Measurements from ENCODE around the gene TBC1D12.

Gene TBC1D12

DNA sequence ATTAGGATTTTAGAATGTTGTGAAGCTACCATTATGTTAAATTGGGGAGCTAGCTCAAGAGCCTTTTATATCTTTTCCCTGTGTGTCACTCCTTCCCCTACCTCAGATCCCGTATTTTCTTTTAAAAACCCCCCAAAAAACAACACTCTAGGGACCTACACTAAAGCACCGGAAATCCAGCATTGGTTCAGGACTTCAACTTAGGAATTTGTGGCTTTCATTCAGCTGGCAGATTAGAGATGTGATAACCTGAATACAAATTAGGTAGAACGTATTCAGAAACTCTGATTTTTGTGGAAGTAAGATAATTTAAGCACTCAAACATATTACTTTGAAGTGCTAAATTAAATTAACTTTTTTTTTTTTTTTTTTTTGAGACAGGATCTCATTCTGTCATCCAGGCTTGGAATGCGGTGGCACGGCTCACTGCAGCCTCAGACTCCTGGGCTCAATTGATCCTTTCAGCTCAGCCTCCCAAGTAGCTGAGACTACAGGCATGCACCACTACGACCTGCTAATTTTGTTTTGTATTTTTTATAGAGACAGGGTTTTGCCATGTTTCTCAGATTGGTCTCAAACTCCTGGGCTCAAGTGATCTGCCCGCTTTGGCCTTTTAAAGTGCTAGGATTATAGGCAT, 6.8 kb downstream of the TBC1D12 start:
- DNase-seq = no peak

DNA sequence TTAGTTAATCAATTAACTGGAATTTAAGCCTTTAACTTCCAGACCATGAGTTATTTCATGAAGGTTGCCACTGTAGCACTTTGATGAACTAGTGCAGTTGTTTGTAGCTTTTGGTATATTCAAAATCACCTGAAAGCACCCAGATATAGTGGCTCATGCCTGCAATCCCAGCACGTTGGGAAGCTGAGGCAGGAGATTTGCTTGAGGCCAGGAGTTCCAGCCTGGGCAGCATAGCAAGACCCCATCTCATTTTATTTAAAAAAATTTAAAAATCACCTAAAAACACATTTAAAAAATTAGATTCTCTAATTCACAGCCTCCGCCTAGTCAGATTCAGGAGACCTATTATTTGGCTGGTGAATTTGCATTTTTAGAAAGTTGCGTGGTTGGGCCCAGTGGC, 9.0 kb downstream of the TBC1D12 start:
- no peak for DNase-seq

DNA sequence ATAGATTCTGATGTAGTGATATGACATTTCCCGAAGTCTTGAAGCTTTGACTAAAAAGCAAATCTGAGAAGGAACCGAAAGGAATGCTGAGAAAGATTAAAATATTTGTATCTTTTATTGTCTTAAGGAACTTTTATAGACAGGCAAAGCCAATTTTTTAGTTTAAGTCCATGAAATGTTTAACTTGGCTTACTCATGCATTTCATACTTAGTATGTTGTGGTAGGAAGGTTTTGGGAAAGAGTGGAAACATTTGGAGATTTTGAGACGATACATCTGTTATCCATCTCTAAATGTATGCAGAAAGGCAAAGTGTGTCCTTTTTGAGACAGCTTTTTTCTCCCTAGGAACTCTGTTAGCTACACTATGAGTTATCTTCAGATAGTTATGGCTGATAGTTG, 10.1 kb downstream of the TBC1D12 start:
- no peak for DNase-seq

DNA sequence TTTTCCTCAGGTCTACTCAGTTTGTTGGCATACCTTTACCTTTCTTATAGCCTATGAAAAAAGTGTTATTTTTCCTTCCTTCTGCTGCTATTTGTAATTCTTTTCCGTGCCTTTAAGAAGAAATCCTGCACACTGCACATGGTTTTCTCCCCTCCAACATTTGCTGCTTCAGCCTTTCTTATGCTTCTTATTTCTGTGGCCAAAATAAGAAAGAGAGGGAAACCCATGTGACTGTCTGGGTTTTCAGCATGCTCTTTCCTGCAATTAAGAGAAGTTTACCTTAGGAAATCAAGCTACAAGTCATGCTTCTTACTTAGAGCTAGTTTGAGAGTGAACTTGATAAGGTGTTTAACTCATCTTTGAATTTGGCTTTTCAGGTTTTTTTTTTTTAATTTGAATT, 11.0 kb downstream of the TBC1D12 start:
- DNase-seq = no peak

DNA sequence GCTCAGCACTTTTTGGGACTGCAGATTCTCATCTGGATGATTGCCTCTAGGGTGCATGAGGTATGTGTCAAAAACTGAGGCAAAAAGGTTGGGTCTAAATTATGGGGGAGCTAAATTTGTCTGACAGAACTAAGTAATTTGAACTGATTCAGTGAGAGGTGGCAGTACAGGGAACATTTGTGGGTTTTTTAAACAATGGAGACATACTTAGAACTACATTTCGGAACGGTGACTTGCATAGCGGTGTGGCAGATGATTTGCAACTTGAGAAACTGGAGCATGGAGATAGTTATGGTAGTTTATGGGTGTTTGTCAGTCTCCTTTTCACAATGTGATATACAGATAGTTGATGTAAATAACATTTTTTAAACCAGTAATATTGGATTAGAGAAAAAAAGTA, 14.6 kb downstream of the TBC1D12 start:
- DNase-seq = no peak

DNA sequence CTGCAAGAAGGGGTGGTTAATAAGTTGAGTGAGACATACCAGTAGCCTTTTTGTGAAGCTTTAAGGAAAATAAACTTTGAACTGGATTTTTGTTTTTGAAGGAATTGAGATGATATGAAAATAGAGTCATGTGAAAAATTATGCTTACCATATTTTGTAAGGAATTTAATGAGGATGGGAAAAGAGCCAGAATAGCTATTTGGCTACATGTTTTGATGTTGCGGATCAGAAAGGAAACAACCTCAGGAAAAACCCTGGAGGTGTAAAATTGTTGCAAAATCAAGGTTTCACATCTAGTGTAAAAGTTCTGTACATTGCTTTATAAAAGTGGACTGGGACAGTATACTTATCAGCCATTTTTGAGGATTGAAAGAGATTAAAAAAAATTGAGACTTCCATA, 15.0 kb downstream of the TBC1D12 start:
- no peak for DNase-seq

DNA sequence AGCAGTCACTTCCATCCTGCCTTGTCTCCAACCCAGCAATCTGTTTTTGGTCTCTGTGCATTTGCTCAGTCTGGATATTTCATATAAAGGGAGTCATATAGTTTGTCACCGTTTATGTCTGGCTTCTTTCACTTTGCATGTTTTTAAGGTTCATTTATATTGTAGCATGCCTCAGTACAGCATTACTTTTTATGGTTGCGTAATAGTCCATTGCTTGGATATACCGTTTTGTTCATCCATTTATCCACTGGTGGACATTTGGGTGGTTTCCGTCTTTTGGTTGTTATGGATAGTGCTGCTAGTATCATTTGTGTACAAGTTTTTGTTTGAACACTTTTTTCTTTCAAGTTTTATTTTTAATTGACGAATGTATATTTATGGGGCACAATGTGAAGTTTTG, 18.2 kb downstream of the TBC1D12 start:
- no peak for DNase-seq

DNA sequence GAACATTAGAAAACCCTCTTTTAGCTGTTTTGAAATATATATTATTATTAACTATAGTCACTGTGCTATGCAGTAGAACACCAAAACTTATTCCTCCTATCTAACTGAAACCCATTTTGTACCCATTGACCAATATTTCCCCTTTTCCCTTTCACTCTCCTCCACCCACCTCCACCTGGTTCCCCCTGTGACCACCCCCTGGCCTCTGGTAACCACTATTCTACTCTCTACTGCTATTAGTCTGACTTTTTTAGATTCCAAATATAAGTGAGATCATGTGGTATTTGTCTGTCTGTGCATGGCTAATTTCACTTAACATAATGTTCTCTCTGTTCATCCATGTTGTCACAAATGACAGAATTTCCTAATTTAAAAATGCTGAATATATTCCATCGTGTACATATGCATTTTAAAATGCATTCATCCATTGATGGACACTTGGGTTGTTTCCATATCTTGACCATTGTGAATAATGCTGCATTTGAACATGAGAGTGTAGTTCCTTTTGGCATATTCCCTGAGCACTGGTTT, 18.7 kb downstream of the TBC1D12 start:
- DNase-seq = no peak

DNA sequence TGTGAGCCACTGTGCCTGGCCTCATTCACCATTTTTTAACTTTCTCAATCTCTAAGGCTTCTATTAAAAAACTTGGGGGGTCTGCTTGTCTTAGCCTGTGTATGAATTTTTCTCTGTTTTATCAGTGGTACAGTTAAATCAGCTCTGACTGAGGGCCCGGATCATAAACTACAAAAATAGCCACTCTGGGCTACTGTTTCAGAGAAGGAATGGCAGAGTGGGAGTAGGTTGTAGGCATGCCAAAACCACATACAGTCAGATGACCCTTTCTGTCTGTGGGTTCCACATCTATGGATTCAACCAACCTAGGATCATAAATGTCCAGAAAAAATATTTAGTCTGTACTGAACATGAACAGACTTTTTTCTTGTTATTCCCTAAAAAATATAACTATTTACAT, 21.3 kb downstream of the TBC1D12 start:
- DNase-seq = no peak

DNA sequence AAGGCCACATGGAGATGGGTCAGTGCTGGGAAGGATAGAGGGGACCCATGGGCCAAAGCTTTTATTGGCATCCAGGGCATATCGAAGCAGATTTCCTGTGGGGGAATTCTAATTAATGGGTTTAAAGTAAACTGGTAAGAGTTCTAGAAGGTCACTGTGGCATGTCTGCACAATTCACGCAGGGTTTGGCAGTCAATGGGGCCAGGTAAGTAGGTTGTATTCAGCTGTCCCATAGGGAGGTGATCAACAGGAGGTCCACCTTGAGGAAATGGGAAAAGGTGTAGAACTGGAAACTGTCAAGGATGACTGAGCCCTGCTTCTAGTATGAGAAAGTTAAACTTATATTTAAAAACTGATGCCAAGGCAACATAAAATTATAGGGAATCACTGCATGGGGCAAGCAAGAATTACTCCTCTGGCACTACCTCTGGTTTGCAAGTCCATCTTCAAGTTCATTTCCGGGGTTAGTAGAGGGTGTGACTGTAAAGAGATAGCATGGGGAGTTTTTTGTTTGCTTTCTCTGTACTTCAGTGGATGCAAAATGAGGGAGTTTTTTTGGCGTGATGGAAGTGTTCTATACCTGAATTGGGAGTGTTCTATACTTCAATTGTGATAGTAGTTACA, 22.5 kb downstream of the TBC1D12 start:
- no peak for DNase-seq

DNA sequence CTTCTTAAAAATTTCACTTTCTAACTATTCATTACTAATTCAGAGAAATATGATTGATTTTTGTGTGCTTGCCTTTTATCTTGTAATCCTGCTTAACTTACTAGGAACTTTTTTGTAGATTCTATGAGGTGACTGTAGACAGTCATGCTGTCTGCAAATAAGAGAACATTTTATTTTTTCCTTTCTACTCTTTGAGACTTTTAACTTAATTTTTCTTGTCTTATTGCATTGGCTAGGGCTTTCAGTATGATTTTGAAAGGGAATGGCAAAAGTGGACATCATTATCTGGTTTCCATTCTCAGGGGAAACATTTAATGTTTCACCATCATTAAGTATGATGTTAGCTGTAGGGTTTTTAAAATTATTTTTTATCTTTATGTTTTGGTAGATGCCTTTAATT, 23.6 kb downstream of the TBC1D12 start:
- no peak for DNase-seq

DNA sequence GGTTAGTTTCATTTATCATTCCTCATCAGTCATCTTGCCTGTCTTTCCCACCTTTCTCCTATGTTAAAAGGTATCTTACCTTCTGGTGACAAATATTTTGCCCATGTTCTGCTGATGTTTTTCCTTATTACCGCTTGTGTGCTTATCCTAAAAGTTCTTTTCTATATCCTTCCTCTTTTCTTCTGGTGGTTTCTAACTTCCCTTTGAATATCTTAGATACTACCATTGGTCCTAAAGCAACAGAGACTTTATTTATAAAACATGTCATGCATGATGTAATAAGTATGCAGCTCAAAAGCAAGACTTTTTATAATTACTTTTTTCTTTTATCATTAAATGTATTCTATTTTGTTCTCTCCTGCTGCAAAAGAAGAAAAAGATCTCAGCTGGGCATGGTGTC, 24.8 kb downstream of the TBC1D12 start:
- DNase-seq = no peak

DNA sequence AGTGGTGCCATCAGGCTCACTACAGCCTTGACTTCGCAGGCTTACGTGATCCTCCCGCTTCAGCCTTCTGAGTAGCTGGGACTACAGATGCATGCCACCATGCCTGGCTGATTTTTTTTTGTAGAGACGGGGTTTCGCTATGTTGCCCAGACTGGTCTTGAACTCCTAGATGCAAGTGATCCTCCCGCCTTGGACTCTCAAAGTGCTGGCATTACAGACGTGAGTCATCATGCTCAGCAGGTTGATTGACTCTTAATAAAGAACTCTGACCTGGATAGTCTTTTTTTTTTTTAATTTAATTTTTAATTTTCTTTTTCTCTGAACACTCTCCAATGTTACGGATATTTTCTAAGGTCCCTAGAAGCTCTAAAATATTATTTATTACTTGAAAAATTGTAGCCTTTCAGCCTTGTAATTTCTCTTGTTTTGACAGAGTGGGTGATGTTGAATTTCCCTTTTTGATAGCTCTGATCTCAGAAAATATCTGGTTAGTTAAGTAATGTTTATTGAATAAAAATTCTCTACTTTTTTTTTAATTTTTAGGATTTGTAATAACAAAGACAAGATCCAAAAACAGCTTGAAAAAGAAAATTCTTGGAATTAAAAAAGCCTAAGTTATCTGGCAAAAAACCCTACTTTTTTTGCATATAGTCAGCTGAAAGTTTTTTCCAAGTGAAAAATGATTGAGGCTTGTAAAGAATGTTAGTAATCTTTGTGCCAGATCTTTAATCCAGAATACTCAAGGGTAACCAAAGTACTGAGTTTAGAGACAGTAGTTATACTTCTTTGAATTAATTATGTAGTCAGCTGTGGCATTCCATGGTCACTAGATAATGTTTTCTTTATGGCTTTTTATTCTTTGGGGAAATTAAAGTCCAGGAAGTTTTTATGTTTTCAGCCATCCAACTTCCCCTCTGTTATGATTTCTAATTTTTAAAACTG, 26.7 kb downstream of the TBC1D12 start:
- DNase-seq = no peak

DNA sequence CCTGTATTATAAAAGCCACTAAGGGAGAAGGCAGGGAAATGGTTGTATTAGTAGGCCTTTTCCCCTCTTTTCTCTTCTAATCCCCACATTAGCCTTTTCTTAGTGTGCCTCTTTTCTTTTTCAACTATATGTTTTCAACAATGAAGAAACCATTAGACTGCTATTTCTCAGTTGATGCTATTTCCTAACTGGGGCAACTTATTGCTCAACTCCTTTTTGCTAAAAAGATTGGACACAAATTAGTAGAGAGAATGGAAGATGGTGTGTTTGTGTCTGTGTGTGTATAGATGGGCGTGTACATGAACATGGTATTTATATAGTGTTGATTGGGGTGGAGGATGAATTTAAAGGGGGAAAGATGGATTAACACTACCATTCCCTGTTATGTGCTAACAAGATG, 28.4 kb downstream of the TBC1D12 start:
- no peak for DNase-seq

DNA sequence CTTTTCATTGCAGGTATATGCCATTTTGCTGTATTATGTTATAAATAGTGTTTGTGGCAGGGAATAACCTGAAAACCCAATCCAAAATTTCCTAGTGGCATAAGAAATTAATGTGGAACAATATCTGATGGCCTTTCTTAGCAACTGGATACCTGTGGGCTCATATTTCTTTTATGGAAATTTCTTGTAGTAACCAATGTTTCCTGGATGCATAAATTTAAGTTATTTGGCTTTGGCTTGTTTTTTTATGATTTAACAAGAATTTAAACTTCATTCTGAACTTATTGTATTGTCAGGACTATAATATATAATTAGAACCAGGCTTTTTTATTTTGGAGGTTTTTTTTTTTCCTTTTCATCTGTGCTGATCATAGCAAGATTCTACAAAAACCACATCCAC, 30.1 kb downstream of the TBC1D12 start:
- DNase-seq = no peak

DNA sequence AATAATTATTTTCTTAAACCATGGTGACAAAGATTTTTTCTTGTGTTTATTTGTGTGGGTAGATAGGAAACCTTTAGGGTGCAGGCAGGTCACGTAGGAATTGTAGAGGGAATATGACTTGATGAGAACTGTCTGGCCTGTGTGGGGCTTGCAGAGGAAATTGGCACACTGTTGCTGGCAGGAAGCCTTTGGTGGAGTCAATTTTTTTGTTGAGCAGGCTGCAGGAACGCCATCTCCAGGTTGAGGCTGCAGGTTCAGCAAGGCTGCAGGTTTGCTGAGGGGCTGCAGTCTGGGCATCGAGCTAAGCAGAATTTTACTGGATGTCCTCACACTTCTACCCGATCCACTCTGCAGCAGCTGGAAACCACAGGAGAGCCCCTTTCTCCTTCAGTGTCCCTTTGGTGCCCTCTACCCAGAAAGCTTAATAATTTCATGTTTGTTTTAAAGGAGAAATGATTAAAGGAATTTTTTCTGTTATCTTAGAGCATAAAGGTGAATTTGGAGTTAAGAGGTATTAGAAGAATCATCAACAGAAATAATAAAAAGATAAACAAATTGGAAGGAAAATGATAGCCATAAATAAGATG, 37.0 kb downstream of the TBC1D12 start:
- DNase-seq = no peak

DNA sequence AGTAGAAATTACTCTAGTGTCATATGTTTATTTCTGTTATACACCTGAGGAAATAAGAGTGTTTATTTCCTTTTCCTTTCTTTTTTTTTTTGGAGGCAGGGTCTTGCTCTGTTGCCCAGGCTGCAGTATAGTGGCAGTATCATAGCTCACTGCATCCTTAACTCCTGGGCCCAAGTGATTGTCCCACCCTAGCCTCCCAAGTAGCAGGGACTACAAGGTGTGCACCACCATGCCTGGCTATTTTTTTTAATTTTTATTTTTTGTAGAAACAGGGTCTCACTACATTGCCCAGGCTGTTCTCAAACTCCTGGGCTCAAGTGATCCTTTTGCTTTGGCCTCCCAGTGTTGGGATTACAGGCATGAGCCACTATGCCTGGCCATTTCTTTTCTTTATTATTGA, 37.8 kb downstream of the TBC1D12 start:
- no peak for DNase-seq

DNA sequence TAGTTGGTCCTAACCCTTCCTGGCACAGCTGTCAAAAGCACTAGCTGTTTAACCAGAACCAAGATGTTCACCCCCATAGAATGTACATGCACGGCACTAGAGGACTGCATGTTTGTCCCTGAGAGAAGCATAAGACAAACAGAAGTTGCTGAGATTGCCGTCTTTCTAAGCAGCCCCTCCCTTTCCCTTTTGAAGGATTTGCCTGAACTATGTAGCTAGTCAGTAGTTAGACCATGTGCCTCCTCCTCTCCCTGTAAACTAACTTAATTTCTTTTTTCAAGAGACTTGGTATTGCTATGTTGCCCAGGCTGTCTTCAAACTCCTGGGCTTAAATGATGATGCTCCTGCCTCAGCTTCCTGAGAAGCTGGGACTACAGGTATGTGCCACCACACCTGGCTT, 40.7 kb downstream of the TBC1D12 start:
- DNase-seq = no peak

DNA sequence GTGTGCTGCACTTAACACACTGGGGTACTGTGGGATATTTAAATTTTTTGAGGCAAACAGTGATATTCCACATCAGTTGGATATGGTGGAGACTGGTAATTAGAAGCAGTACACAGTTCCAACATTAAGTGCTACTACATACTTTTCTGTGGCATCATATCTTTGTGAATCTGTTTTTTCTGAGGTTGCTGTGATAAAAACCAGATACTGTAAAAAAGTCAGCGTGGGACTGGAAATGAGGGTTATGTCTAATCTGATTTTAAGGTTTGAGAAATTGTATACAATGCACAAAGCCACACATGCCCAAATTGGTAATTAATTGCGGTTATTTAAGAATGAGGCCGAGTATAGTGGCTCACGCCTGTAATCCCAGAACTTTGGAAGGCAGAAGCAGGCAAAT, 41.2 kb downstream of the TBC1D12 start:
- DNase-seq = no peak

DNA sequence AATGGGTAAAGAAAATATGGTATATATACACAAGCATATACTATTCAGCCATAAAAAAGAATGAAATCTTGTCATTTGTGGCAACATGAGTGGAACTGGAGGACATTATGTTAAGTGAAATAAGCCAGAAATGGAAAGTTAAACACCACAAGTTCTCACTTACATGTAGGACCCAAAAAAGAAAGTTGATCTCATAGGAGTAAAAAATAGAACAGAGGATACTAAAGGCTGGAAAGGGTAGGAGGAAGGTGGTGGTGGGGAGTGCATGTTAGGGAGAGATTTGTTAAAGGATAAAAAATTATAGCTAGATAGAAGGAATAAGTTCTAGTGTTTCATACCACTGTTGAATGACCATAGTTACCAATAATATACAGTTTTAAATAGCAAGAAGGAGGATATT, 48.4 kb downstream of the TBC1D12 start:
- DNase-seq = no peak

DNA sequence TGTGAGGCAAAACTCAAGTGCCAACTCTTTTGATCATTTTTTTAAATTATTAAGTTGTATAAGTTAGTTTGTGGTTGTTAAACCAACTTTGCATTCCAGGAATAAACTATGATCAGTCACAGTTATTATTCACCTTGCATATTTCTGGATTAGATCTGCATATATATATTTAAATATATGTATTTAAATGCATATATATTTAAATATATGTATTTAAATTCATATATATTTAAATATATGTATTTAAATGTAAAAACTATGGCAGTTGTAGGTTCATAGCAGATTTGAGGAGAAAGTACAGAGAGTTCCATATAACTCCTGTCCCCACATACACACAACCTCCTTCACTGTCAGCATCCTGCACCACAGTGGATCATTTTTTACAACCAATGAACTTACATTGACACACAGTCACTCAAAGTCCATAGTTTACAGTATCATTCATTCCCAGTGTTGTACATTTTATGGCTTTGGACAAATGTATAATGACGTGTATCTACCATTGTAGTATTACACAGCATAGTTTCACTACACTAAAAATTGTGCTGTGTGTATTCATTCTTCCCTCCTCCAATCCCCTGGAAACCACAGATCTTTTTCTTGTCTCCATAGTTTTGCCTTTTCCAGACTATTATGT, 49.7 kb downstream of the TBC1D12 start:
- DNase-seq = no peak

DNA sequence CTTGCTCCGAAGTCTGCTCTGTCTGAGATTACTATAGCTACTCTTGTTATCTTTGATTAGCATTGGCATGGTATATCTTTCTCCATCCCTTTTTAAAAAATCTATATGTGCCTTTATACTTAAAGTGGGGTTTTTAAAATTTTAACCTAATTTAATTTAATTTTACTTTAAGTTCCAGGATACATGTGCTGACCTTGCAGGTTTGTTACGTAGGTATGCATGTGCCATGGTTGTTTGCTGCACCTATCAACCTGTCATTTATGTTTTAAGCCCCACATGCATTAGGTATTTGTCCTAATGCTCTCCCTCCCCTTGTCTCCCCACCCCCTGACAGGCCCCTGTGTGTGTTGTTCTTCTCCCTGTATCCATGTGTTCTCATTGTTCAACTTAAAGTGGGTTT, 54.6 kb downstream of the TBC1D12 start:
- DNase-seq = no peak

DNA sequence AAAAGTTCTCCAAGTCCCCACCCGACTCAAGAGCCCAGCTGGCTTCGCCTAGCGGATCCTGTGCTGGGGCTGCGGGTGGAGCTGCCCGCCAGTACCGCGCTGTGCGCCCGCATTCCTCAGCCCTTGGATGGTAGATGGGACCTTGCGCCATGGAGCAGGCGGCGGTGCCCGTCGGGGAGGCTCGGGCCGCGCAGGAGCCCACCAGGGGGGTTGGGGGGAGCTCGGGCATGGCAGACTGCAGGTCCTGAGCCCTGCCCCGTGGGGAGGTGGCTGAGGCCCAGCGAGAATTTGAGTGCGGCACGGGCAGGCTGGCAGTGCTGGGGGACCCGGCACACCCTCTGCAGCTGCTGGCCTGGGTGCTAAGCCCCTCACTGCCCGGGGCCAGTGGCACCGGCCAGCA, 57.0 kb downstream of the TBC1D12 start:
- DNase-seq = no peak

All from activated naive CD4-positive, alpha-beta T cell treated with anti-CD3 and anti-CD28 coated beads, Interleukin-2, amount 50 U/mL, for 16 hours (primary cell).